ENCODE data around the gene LRBA. TPM values are rescaled to one million over a fixed set of nuclear protein-coding genes. Genes with fewer than 3 reads are reported as not detected.

Gene LRBA
- total RNA-seq, 1 donor from 2014 or later = 26.4 TPM

- H3K36me3 Mint-ChIP-seq (ENCODE audit: unreplicated experiment) = no peaks in the 10 kb centered on the region
- H3K4me1 Mint-ChIP-seq (ENCODE audit: low read depth, unreplicated experiment) = no peaks in the 10 kb centered on the region
- no peaks in the 10 kb centered on the region for H3K27me3 Mint-ChIP-seq (ENCODE audit: unreplicated experiment)
- DNase-seq = no peak
- TF ChIP-seq, protein P1, sequence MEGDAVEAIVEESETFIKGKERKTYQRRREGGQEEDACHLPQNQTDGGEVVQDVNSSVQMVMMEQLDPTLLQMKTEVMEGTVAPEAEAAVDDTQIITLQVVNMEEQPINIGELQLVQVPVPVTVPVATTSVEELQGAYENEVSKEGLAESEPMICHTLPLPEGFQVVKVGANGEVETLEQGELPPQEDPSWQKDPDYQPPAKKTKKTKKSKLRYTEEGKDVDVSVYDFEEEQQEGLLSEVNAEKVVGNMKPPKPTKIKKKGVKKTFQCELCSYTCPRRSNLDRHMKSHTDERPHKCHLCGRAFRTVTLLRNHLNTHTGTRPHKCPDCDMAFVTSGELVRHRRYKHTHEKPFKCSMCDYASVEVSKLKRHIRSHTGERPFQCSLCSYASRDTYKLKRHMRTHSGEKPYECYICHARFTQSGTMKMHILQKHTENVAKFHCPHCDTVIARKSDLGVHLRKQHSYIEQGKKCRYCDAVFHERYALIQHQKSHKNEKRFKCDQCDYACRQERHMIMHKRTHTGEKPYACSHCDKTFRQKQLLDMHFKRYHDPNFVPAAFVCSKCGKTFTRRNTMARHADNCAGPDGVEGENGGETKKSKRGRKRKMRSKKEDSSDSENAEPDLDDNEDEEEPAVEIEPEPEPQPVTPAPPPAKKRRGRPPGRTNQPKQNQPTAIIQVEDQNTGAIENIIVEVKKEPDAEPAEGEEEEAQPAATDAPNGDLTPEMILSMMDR (IDR thresholded peaks at IDR 0.05; ENCODE audit: partially characterized antibody, unreplicated experiment) = no peak
- H3K9me3 Mint-ChIP-seq (ENCODE audit: unreplicated experiment) = peaks cover 3% of the 10 kb centered on the region
- H3K27ac Mint-ChIP-seq (ENCODE audit: unreplicated experiment) = no peak overlapping the region
- no peak overlapping the region for H3K4me3 Mint-ChIP-seq (ENCODE audit: unreplicated experiment)
These were observed 671.3 kb downstream of the LRBA start for GRCh38 chr4:150343796-150344195.

DNA sequence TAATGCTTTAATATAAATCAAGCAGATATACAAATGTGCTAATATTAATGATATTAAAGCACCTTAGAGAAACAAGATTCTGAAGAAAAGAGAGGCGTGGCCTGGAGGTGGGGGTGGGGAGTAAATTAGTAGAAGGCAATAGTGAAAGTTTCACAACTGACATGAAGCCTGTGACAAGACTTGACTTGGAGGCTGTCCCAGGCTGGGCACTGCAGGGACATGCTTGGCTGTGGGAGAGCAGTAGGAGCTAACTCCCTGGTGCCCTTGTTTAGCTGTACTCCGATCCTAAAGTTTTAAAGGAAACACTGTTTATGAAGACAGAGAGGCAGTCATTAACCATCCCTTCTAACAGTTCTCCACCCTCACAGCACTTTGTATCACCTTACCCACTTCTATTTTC lies 672.1 kb downstream of the LRBA start:
- Mint-ChIP-seq H3K36me3 (ENCODE audit: unreplicated experiment) (no peaks in the 10 kb centered on the region), H3K27ac (ENCODE audit: unreplicated experiment) (no peak overlapping the region), H3K4me3 (ENCODE audit: unreplicated experiment) (no peak overlapping the region), H3K9me3 (ENCODE audit: unreplicated experiment) (peaks cover 3% of the 10 kb centered on the region), H3K4me1 (ENCODE audit: low read depth, unreplicated experiment) (no peaks in the 10 kb centered on the region), H3K27me3 (ENCODE audit: unreplicated experiment) (no peaks in the 10 kb centered on the region)
- no peak for DNase-seq
- TF ChIP-seq, protein P1 (IDR thresholded peaks at IDR 0.05; ENCODE audit: partially characterized antibody, unreplicated experiment) = no peak

DNA sequence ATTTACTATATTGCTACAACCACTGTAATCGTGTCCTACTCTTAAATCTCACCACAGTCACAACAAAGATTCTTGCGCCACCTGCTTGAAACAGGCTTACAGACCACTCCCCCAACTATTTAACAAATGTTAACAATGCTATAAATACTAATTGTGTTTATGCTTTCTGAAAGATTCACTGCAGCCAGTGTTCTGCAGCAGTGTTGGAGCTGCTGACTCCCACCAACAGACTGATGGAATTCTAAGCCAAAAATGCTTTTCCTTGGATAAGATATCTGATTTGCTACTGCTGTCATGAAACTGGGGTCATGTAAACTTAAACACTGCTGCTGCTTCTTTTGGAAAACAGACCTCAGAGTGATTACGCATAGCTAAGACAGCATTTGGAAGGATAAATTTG lies 677.4 kb downstream of the LRBA start:
- DNase-seq = no peak
- TF ChIP-seq, protein P1 (IDR thresholded peaks at IDR 0.05; ENCODE audit: partially characterized antibody, unreplicated experiment) = no peak
- Mint-ChIP-seq H3K27ac (ENCODE audit: unreplicated experiment) (no peak overlapping the region), H3K4me1 (ENCODE audit: low read depth, unreplicated experiment) (peaks cover 3% of the 10 kb centered on the region), H3K9me3 (ENCODE audit: unreplicated experiment) (peaks cover 3% of the 10 kb centered on the region), H3K27me3 (ENCODE audit: unreplicated experiment) (no peaks in the 10 kb centered on the region), H3K4me3 (ENCODE audit: unreplicated experiment) (no peak overlapping the region), H3K36me3 (ENCODE audit: unreplicated experiment) (no peaks in the 10 kb centered on the region)

DNA sequence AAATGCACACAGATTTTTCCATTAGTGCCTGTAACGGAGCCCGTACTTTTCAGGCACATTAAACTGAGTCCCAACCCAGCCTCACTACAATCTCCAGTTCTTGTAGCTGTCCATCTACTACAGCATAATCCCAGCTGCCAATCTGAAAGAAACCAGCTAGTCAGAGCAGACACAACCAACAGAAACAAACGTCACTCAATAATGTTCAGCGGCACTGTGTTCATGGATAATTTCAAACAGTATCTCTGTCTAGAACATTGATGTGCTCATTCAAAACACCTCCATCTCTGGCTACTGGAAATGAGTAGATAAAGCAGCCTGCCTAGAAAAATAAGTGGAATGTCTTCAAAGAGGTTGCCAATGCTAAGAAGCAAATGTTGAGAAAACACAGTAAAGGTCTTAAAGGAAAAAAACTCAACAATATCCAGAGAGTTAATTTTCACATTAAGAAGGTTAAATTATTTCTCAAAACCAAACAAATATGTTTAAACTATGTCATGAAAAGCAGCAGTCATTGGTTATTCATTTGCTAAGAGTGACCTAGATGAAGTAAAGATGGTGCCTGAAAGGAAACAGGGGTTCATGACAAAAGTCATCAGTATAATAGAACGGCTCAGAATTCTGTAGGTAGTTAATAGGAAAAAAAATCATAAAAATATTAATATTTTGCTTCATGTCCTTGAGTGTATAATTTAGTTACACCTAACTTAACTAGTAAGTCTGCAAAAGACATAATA lies 678.2 kb downstream of the LRBA start:
- Mint-ChIP-seq H3K4me3 (ENCODE audit: unreplicated experiment) (no peak overlapping the region), H3K27me3 (ENCODE audit: unreplicated experiment) (no peaks in the 10 kb centered on the region), H3K27ac (ENCODE audit: unreplicated experiment) (no peak overlapping the region), H3K9me3 (ENCODE audit: unreplicated experiment) (peaks cover 5% of the 10 kb centered on the region), H3K36me3 (ENCODE audit: unreplicated experiment) (no peaks in the 10 kb centered on the region), H3K4me1 (ENCODE audit: low read depth, unreplicated experiment) (peaks cover 3% of the 10 kb centered on the region)
- TF ChIP-seq, protein P1 (IDR thresholded peaks at IDR 0.05; ENCODE audit: partially characterized antibody, unreplicated experiment) = no peak
- DNase-seq = no peak

DNA sequence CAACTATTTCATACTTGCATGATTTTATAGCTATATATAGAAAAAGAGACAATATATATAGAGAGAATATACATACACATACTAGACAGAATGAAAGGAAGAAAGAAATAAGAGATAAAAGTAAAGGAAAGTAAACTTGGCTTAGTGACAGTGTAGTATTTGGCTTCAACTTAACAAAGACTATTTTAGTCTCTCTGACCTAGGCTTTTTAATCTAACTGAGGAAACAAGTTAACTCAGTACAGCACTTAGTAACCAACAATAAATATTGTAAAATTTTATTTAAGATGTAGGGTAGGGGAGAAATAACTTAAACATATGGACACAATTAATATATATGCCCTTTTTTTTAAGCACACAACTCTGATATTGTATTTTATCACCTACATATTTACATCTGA lies 682.1 kb downstream of the LRBA start:
- Mint-ChIP-seq H3K4me1 (ENCODE audit: low read depth, unreplicated experiment) (peaks cover 3% of the 10 kb centered on the region), H3K4me3 (ENCODE audit: unreplicated experiment) (no peak overlapping the region), H3K36me3 (ENCODE audit: unreplicated experiment) (no peaks in the 10 kb centered on the region), H3K9me3 (ENCODE audit: unreplicated experiment) (peaks cover 1% of the 10 kb centered on the region), H3K27ac (ENCODE audit: unreplicated experiment) (no peak overlapping the region), H3K27me3 (ENCODE audit: unreplicated experiment) (no peaks in the 10 kb centered on the region)
- no peak for DNase-seq
- TF ChIP-seq, protein P1 (IDR thresholded peaks at IDR 0.05; ENCODE audit: partially characterized antibody, unreplicated experiment) = no peak

All from glutamatergic neuron (in vitro differentiated cells).